Ovary (tissue), 3 donors: ENCODE results near the gene ZNF391.

Experiments
- EP300 ChIP-seq: sonication (generic); formaldehyde crosslinking; IDR thresholded peaks from one replicate; pipeline ENCODE4 v1.6.1; 2017; ENCODE audit warnings: antibody characterized with exemption
- TF ChIP-seq, protein P1 (sequence below), 3 donors: fragments of 450-650 bp in 2 of 3; fragments of 200-600 bp in 1 of 3; IDR thresholded peaks; one replicate each; pipeline versions ENCODE4 v1.5.1 to v1.8.0; 2016 to 2022; ENCODE audit warnings: antibody characterized with exemption in 3 of 3, mild to moderate bottlenecking in 1 of 3
- donor health status: DM: no; HTN: no; CAD: no.

DNA sequence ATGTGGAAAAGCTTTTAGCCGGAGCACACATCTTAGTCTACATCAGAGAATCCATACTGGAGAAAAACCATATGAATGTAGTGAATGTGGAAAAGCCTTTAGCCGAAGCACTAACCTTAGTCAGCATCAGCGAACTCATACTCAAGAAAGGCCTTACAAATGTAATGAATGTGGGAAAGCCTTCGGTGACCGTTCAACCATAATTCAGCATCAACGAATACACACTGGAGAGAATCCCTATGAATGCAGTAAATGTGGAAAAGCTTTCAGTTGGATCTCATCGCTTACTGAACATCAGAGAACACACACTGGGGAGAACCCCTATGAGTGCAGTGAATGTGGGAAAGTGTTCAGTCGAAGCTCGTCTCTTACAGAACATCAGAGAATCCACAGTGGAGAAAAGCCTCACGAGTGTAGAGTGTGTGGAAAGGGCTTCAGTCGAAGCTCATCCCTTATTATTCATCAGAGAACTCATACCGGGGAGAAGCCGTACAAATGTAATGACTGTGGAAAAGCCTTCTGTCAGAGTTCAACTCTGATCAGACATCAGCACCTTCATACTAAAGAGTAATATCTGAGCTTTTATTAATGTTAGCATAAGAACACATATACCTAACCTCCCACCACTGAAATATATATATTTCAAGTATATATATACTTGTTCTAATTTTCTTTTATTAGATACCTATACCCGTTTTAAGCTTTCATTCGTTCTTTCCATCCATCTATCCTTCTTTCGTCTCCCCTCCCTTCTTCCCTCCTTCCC lies 12.5 kb downstream of the ZNF391 start:
- TF ChIP-seq, protein P1, sequence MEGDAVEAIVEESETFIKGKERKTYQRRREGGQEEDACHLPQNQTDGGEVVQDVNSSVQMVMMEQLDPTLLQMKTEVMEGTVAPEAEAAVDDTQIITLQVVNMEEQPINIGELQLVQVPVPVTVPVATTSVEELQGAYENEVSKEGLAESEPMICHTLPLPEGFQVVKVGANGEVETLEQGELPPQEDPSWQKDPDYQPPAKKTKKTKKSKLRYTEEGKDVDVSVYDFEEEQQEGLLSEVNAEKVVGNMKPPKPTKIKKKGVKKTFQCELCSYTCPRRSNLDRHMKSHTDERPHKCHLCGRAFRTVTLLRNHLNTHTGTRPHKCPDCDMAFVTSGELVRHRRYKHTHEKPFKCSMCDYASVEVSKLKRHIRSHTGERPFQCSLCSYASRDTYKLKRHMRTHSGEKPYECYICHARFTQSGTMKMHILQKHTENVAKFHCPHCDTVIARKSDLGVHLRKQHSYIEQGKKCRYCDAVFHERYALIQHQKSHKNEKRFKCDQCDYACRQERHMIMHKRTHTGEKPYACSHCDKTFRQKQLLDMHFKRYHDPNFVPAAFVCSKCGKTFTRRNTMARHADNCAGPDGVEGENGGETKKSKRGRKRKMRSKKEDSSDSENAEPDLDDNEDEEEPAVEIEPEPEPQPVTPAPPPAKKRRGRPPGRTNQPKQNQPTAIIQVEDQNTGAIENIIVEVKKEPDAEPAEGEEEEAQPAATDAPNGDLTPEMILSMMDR (IDR thresholded peaks at IDR 0.05) = no peak
- TF ChIP-seq EP300 = no peak
